Hematopoietic multipotent progenitor cell treated with erythropoietin and hydrocortisone succinate and interleukin-3 and kit ligand, for 6 days (in vitro differentiated cells): ENCODE measurements around the gene RAPGEF5.
A peak's percentile ranks its signal among the peaks of the same experiment; 100 is the strongest.

Experiments
- DNase-seq: peaks from one replicate; pipeline ENCODE4 v3.0.0-alpha.2; 2015

The RAPGEF5 gene

GRCh38 chr7:22346383-22347107 lies 10.4 kb downstream of the RAPGEF5 start:
- peak; percentile 18 for DNase-seq

GRCh38 chr7:22344655-22345054 lies 12.3 kb downstream of the RAPGEF5 start:
- no peak for DNase-seq

- DNase-seq = no peak
These were observed 13.3 kb downstream of the RAPGEF5 start for GRCh38 chr7:22343612-22344011.

- DNase-seq = no peak
These were observed 13.9 kb downstream of the RAPGEF5 start for GRCh38 chr7:22343071-22343470.

GRCh38 chr7:22339725-22340390 lies 17.1 kb downstream of the RAPGEF5 start:
- no peak for DNase-seq

GRCh38 chr7:22338877-22339276 lies 18.1 kb downstream of the RAPGEF5 start:
- DNase-seq = no peak

- DNase-seq = no peak
These were observed 18.5 kb downstream of the RAPGEF5 start for GRCh38 chr7:22338411-22338810.

GRCh38 chr7:22333680-22334141 lies 23.2 kb downstream of the RAPGEF5 start:
- no peak for DNase-seq

- no peak for DNase-seq
These were observed 24.5 kb downstream of the RAPGEF5 start for GRCh38 chr7:22332461-22332870.

GRCh38 chr7:22331704-22332103 lies 25.2 kb downstream of the RAPGEF5 start:
- DNase-seq = no peak

- DNase-seq = no peak
These were observed 26.1 kb downstream of the RAPGEF5 start for GRCh38 chr7:22330903-22331302.

GRCh38 chr7:22329816-22330524 lies 27.0 kb downstream of the RAPGEF5 start:
- DNase-seq = no peak

- DNase-seq = no peak
These were observed 30.8 kb downstream of the RAPGEF5 start for GRCh38 chr7:22326181-22326580.

GRCh38 chr7:22325671-22326070 lies 31.3 kb downstream of the RAPGEF5 start:
- DNase-seq = no peak

- DNase-seq = no peak
These were observed 33.2 kb downstream of the RAPGEF5 start for GRCh38 chr7:22323714-22324113.

- DNase-seq = no peak
These were observed 36.5 kb downstream of the RAPGEF5 start for GRCh38 chr7:22320416-22320815.

GRCh38 chr7:22319424-22320403 lies 37.2 kb downstream of the RAPGEF5 start:
- DNase-seq = no peak

- DNase-seq = no peak
These were observed 38.6 kb downstream of the RAPGEF5 start for GRCh38 chr7:22318376-22318775.

GRCh38 chr7:22317632-22318031 lies 39.3 kb downstream of the RAPGEF5 start:
- peak; percentile 12 for DNase-seq

- no peak for DNase-seq
These were observed 40.0 kb downstream of the RAPGEF5 start for GRCh38 chr7:22316914-22317313.

GRCh38 chr7:22307816-22308215 lies 49.1 kb downstream of the RAPGEF5 start:
- no peak for DNase-seq

- DNase-seq = no peak
These were observed 51.2 kb downstream of the RAPGEF5 start for GRCh38 chr7:22305706-22306105.
